ENCODE results near the gene PRAMEF4.
"Not testable (repeated sequence)": the region's sequence is repeated elsewhere in the genome, so short reads cannot be mapped to it uniquely, and the experiment has no call there.

DNA sequence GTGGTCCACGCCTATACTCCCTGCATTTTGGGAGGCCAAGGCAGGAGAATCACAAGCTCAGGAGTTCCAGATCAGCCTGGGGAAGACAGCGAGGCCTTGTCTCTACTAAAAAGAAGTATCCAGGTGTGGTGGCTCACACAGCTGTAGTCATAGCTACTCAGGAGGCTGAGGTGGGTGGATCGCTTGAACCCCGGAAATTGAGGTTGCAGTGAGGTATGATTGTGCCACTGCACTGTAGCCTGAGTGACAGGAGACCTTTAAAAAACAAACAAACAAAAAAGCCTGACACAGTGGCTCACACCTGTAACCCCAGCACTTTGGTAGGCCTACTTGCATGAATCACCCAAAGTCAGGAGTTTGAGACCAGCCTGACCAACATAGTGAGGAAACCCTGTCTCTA is 7.5 kb downstream of the PRAMEF4 start:
- TF ChIP-seq EZH2 (IDR thresholded peaks at IDR 0.05); POLR2AphosphoS5 (IDR thresholded peaks at IDR 0.05; ENCODE audit: borderline replicate concordance, low read depth, low read length); FOXP2 (optimal IDR thresholded peaks at IDR 0.05; ENCODE audit: control extremely low read depth, extremely low read length, insufficient read depth): not testable (repeated sequence)
